Lung (tissue), 12 donors: ENCODE measurements around the gene TTK. TPM values are rescaled to one million over a fixed set of nuclear protein-coding genes. Genes with fewer than 3 reads are reported as not detected.

Experiments used
- ATAC-seq: fragments of 200-7000 bp; cut with Tn5 transposase; one replicate; pipeline ENCODE4 v1.9.1; 2020; ENCODE audit warnings: moderate number of reproducible peaks; ENCODE audit not compliant: insufficient read depth, low FRiP score
- DNase-seq, 3 donors: peaks; one replicate each; pipeline ENCODE4 v3.0.0-alpha.2; 2013 to 2017
- H3K27ac ChIP-seq, 2 donors: one replicate each; pipeline ENCODE4 v1.5.1; 2013; ENCODE audit warnings: mild to moderate bottlenecking in 2 of 2, moderate library complexity in 2 of 2, control low read depth in 1 of 2, inconsistent platforms in 1 of 2, low read depth in 1 of 2, low read length in 1 of 2
- H3K27me3 ChIP-seq, 3 donors: one replicate each; pipeline ENCODE4 v1.5.1; 2013; ENCODE audit warnings: low read length in 2 of 3; ENCODE audit not compliant: control insufficient read depth in 3 of 3, insufficient read depth in 3 of 3
- H3K36me3 ChIP-seq, 4 donors: one replicate each; pipeline ENCODE4 v1.5.1; 2013; ENCODE audit warnings: low read length in 4 of 4, mild to moderate bottlenecking in 1 of 4, moderate library complexity in 1 of 4; ENCODE audit not compliant: control insufficient read depth in 4 of 4, insufficient read depth in 4 of 4
- H3K4me1 ChIP-seq, 5 donors: one replicate each; pipeline ENCODE4 v1.5.1; 2013; ENCODE audit warnings: low read length in 5 of 5, mild to moderate bottlenecking in 2 of 5, moderate library complexity in 1 of 5; ENCODE audit not compliant: control insufficient read depth in 5 of 5, insufficient read depth in 5 of 5
- H3K4me3 ChIP-seq: one replicate; pipeline ENCODE4 v1.5.1; 2013; ENCODE audit warnings: mild to moderate bottlenecking, control low read depth, moderate library complexity
- H3K9ac ChIP-seq, 2 donors: one replicate each; pipeline ENCODE4 v1.5.1; 2013; ENCODE audit warnings: low read length in 2 of 2, control low read depth in 1 of 2; ENCODE audit not compliant: insufficient read depth in 1 of 2
- H3K9me3 ChIP-seq, 4 donors: one replicate each; pipeline ENCODE4 v1.5.1; 2013; ENCODE audit warnings: low read length in 3 of 4, mild to moderate bottlenecking in 1 of 4, moderate library complexity in 1 of 4; ENCODE audit not compliant: control insufficient read depth in 4 of 4, insufficient read depth in 3 of 4
- WGBS, 2 donors: extraction: QIAGEN DNeasy Blood & Tissue Kit; methylation state at CpG; one replicate each; pipeline ENCODE4 v1.1.7; 2013; 5-methylcytosine and 5-hydroxymethylcytosine counted together
- polyA plus RNA-seq, 2 donors: library from polyadenylated mRNA; stranded (reverse); fragments of 200-250 nt; gene quantifications; one replicate each; pipeline ENCODE4 v1.2.1, GENCODE V29; 2013
- total RNA-seq, 2 donors: library from RNA; depleted of rRNA in 1 of 2; stranded (reverse); fragments of >200 nt in 1 of 2; gene quantifications; one replicate each; pipeline ENCODE4 v1.2.1, GENCODE V29; 2014 to 2021
- TF ChIP-seq, protein P1 (sequence below): IDR thresholded peaks from 2 replicates; pipeline ENCODE4 v1.5.1; 2012; ENCODE audit warnings: mild to moderate bottlenecking; ENCODE audit errors: control extremely low read depth, extremely low read depth
- donor health status: control.
- donor health status: control.
- donor health status: Bipolar disorder and iron deficiency.
- donor health status: healthy.
- donor health status: DM: yes; HTN: yes; CAD: no.

TTK gene
- total and polyA plus RNA-seq, 4 donors = 0.69 to 3.7 (median 1.1) TPM

DNA sequence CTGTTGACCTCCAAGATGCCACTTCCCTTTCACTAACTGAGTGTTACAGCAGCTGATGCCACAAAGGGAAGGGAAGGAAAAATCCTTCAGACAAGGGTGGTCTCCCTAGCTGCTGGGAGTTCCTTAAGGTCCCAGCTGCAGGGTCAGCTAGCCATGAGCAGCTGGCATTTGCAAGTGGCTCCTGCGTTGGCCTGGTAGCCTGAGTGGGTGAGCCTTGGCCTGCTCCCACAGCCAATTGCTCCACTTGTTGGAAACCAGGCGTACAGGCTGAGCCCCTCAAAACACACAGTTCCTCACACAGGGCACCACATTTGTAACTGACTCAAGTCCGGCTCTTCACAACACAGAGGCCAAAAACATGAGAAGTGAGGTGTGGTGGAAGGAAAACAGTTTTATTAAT lies 16.7 kb downstream of the TTK start:
- Histone ChIP-seq H3K4me3 (no peak overlapping the region), H3K4me1 (no peaks in the 10 kb centered on the region), H3K27me3 (no peaks in the 10 kb centered on the region), H3K36me3 (peaks cover 0 to 8% (median under 1%) of the 10 kb centered on the region in 4 donors), H3K9me3 (no peaks in the 10 kb centered on the region), H3K9ac (no peak overlapping the region), H3K27ac (no peak overlapping the region)
- 96 to 100% methylated on average over 3 of the region's 3 CpGs for WGBS, 2 donors
- ATAC-seq = no peak
- TF ChIP-seq, protein P1, sequence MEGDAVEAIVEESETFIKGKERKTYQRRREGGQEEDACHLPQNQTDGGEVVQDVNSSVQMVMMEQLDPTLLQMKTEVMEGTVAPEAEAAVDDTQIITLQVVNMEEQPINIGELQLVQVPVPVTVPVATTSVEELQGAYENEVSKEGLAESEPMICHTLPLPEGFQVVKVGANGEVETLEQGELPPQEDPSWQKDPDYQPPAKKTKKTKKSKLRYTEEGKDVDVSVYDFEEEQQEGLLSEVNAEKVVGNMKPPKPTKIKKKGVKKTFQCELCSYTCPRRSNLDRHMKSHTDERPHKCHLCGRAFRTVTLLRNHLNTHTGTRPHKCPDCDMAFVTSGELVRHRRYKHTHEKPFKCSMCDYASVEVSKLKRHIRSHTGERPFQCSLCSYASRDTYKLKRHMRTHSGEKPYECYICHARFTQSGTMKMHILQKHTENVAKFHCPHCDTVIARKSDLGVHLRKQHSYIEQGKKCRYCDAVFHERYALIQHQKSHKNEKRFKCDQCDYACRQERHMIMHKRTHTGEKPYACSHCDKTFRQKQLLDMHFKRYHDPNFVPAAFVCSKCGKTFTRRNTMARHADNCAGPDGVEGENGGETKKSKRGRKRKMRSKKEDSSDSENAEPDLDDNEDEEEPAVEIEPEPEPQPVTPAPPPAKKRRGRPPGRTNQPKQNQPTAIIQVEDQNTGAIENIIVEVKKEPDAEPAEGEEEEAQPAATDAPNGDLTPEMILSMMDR = no peak
- DNase-seq = no peak

GRCh38 chr6:80021591-80021990 lies 17.1 kb downstream of the TTK start:
- no peak for ATAC-seq
- WGBS, 2 donors = 96 to 97% methylated on average over 3 of the region's 3 CpGs
- H3K27ac ChIP-seq = no peak overlapping the region
- no peaks in the 10 kb centered on the region for H3K4me1 ChIP-seq
- no peak for DNase-seq
- H3K4me3 ChIP-seq = no peak overlapping the region
- H3K27me3 ChIP-seq = no peaks in the 10 kb centered on the region
- no peaks in the 10 kb centered on the region for H3K9me3 ChIP-seq
- TF ChIP-seq, protein P1 = no peak
- peaks cover 0 to 8% (median under 1%) of the 10 kb centered on the region in 4 donors for H3K36me3 ChIP-seq
- no peak overlapping the region for H3K9ac ChIP-seq

GRCh38 chr6:80022803-80023202 lies 18.4 kb downstream of the TTK start:
- TF ChIP-seq, protein P1 = no peak
- no peaks in the 10 kb centered on the region for H3K9me3 ChIP-seq
- peaks cover 0 to 8% (median under 1%) of the 10 kb centered on the region in 4 donors for H3K36me3 ChIP-seq

GRCh38 chr6:80028589-80028988 lies 24.1 kb downstream of the TTK start:
- H3K4me3 ChIP-seq = no peak overlapping the region
- peaks cover 0 to 8% (median 0%) of the 10 kb centered on the region in 4 donors for H3K36me3 ChIP-seq
- ATAC-seq = no peak
- no peaks in the 10 kb centered on the region for H3K27me3 ChIP-seq
- no peak overlapping the region for H3K9ac ChIP-seq
- H3K4me1 ChIP-seq = no peaks in the 10 kb centered on the region
- H3K9me3 ChIP-seq = no peaks in the 10 kb centered on the region
- TF ChIP-seq, protein P1 = no peak
- no peak overlapping the region for H3K27ac ChIP-seq
- DNase-seq = no peak
- WGBS, 2 donors = 84 to 99% methylated on average over 3 of the region's 3 CpGs

More at GRCh38 chr6:80022803-80023202, 18.4 kb downstream of the TTK start:
- H3K4me3 ChIP-seq = no peak overlapping the region
- no peaks in the 10 kb centered on the region for H3K27me3 ChIP-seq
- no peaks in the 10 kb centered on the region for H3K4me1 ChIP-seq
- H3K9ac ChIP-seq = no peak overlapping the region
- H3K27ac ChIP-seq = no peak overlapping the region
- WGBS, 2 donors = 82 to 92% methylated on average over 4 of the region's 4 CpGs
- no peak for DNase-seq
- no peak for ATAC-seq
